GM23338 (cell line): ENCODE data around the gene PDE7B. TPM values are rescaled to one million over a fixed set of nuclear protein-coding genes. Genes with fewer than 3 reads are reported as not detected.

ENCODE experiments used
- ATAC-seq: fragments of 200-7000 bp; cut with Tn5 transposase; 3 replicates; pipeline ENCODE4 v1.9.1; 2020
- DNase-seq: peaks from one replicate; pipeline ENCODE4 v3.0.0-alpha.2; 2015; ENCODE audit warnings: low spot score
- H2AFZ ChIP-seq: fragments of 200-600 bp; sonication (generic); 2 replicates; pipeline ENCODE4 v1.8.0; 2016; ENCODE audit warnings: antibody characterized with exemption, mild to moderate bottlenecking, moderate library complexity
- H3F3A ChIP-seq: fragments of 200-600 bp; sonication (generic); replicated peaks from 2 replicates; pipeline ENCODE4 v1.8.0; 2017; ENCODE audit warnings: antibody characterized with exemption, mixed run types, low read depth
- H3K27ac ChIP-seq: fragments of 200-600 bp; sonication (generic); 2 replicates; pipeline ENCODE4 v1.6.1; 2016; ENCODE audit warnings: low read depth
- H3K27me3 ChIP-seq: fragments of 200-600 bp; sonication (generic); 2 replicates; pipeline ENCODE4 v1.8.0; 2016; ENCODE audit warnings: mild to moderate bottlenecking, mixed run types, moderate library complexity; ENCODE audit not compliant: insufficient read depth
- H3K36me3 ChIP-seq: fragments of 200-600 bp; sonication (generic); 2 replicates; pipeline ENCODE4 v1.8.0; 2016; ENCODE audit warnings: mild to moderate bottlenecking; ENCODE audit not compliant: insufficient read depth
- H3K4me1 ChIP-seq: fragments of 200-600 bp; sonication (generic); 2 replicates; pipeline ENCODE4 v1.8.0; 2016; ENCODE audit warnings: mild to moderate bottlenecking, moderate library complexity; ENCODE audit not compliant: insufficient read depth
- H3K4me2 ChIP-seq: fragments of 200-600 bp; sonication (generic); 2 replicates; pipeline ENCODE4 v1.7.1; 2017; ENCODE audit warnings: mixed run types
- H3K4me3 ChIP-seq: fragments of 200-600 bp; sonication (generic); 2 replicates; pipeline ENCODE4 v1.6.1; 2016; ENCODE audit warnings: mixed run types
- H3K79me2 ChIP-seq: fragments of 200-600 bp; sonication (generic); replicated peaks from 2 replicates; pipeline ENCODE4 v1.8.0; 2017; ENCODE audit warnings: mild to moderate bottlenecking; ENCODE audit not compliant: insufficient read depth
- H3K9me2 ChIP-seq: fragments of 200-600 bp; sonication (generic); 2 replicates; pipeline ENCODE4 v1.8.0; 2017; ENCODE audit not compliant: insufficient read depth
- H4K20me1 ChIP-seq: fragments of 200-600 bp; sonication (generic); replicated peaks from 2 replicates; pipeline ENCODE4 v1.8.0; 2017; ENCODE audit warnings: mild to moderate bottlenecking; ENCODE audit not compliant: insufficient read depth
- H3K27ac Mint-ChIP-seq: 2 replicates; pipeline ENCODE4 v1.8.0; 2020; ENCODE audit warnings: inconsistent platforms, mild to moderate bottlenecking, moderate library complexity, mixed read lengths
- H3K27me3 Mint-ChIP-seq: 3 replicates; pipeline ENCODE4 v1.8.0; 2022; ENCODE audit warnings: low read depth, mild to moderate bottlenecking, moderate library complexity, mixed read lengths, inconsistent platforms; ENCODE audit not compliant: insufficient read depth, poor library complexity
- H3K36me3 Mint-ChIP-seq: 3 replicates; pipeline ENCODE4 v1.8.0; 2021; ENCODE audit warnings: low read depth, mild to moderate bottlenecking, inconsistent platforms, moderate library complexity, mixed read lengths
- H3K4me1 Mint-ChIP-seq: 3 replicates; pipeline ENCODE4 v1.8.0; 2020; ENCODE audit warnings: mild to moderate bottlenecking, inconsistent platforms, mixed read lengths
- H3K4me3 Mint-ChIP-seq: 3 replicates; pipeline ENCODE4 v1.8.0; 2021; ENCODE audit warnings: moderate library complexity, mild to moderate bottlenecking, inconsistent platforms, mixed read lengths
- H3K9me3 Mint-ChIP-seq: 3 replicates; pipeline ENCODE4 v1.8.0; 2020; ENCODE audit warnings: moderate library complexity, mild to moderate bottlenecking, inconsistent platforms, mixed read lengths
- EZH2 ChIP-seq: fragments of 200-600 bp; sonication (generic); IDR thresholded peaks from one replicate; pipeline ENCODE4 v1.8.0; 2017; ENCODE audit warnings: antibody characterized with exemption, mild to moderate bottlenecking, low read depth; ENCODE audit not compliant: unreplicated experiment
- EZH2phosphoT487 ChIP-seq: fragments of 200-600 bp; sonication (generic); IDR thresholded peaks from one replicate; pipeline ENCODE4 v1.8.1; 2018; ENCODE audit warnings: antibody characterized with exemption; ENCODE audit not compliant: unreplicated experiment
- JUNB ChIP-seq: IDR thresholded peaks from one replicate; pipeline ENCODE4 v1.6.1; 2016; ENCODE audit warnings: antibody characterized with exemption; ENCODE audit not compliant: unreplicated experiment
- NANOG ChIP-seq: IDR thresholded peaks from 2 replicates; pipeline ENCODE4 v1.6.1; 2016; ENCODE audit warnings: antibody characterized with exemption, borderline replicate concordance
- ZNF462 ChIP-seq: fragments of 250-450 bp; sonication (Bioruptor Pico); IDR thresholded peaks from 2 replicates; pipeline ENCODE4 v1.5.0; 2020; ENCODE audit warnings: mild to moderate bottlenecking, moderate library complexity
- polyA plus RNA-seq: library from polyadenylated mRNA; unstranded; fragments of >200 nt; fragmentation: Nextera tagmentation; extraction: Ambion mirVana; gene quantifications from 2 replicates; pipeline ENCODE4 v1.2.1, GENCODE V29; 2016
- total RNA-seq: library from RNA; depleted of rRNA; stranded (reverse); fragments of >200 nt; shearing (Covaris generic); gene quantifications from 2 replicates; pipeline ENCODE4 v1.2.3, GENCODE V29; 2014

PDE7B gene
- total and polyA plus RNA-seq, 2 experiments from 2014 or later: 0.07 TPM; not detected in 1

- Histone ChIP-seq H3K79me2 (no peaks in the 10 kb centered on the region), H3K27me3 (no peaks in the 10 kb centered on the region), H3K4me2 (no peak overlapping the region), H3K4me1 (no peaks in the 10 kb centered on the region), H3K27ac (no peak overlapping the region), H3F3A (no peaks in the 10 kb centered on the region), H2AFZ (no peak overlapping the region), H3K4me3 (no peak overlapping the region), H3K36me3 (no peaks in the 10 kb centered on the region), H3K9me2 (no peaks in the 10 kb centered on the region), H4K20me1 (no peaks in the 10 kb centered on the region)
- no peak for ATAC-seq
- Mint-ChIP-seq H3K4me1 (peaks cover 8% of the 10 kb centered on the region), H3K9me3 (peaks cover 2% of the 10 kb centered on the region; the same call in 2 of the 3 replicates), H3K4me3 (no peak overlapping the region), H3K36me3 (no peaks in the 10 kb centered on the region), H3K27ac (peak overlapping the region; percentile 68; the same call in 1 of the 2 replicates), H3K27me3 (peaks cover 2% of the 10 kb centered on the region)
- TF ChIP-seq NANOG (no peak), ZNF462 (CRISPR knock-in tag) (no peak), EZH2phosphoT487 (no peak), EZH2 (no peak), JUNB (no peak)
- DNase-seq: no peak
Observed at GRCh38 chr6:136014454-136015437, 163.2 kb downstream of the PDE7B start.
